Upper lobe of right lung (tissue), 1 donor: ENCODE results near the gene RRP1B. TPM values are rescaled to one million over a fixed set of nuclear protein-coding genes. Genes with fewer than 3 reads are reported as not detected.

Source experiments
- ATAC-seq: fragments of 200-7000 bp; cut with Tn5 transposase; one replicate; pipeline ENCODE4 v1.9.1; 2020; ENCODE audit warnings: mild to moderate bottlenecking, moderate library complexity
- DNase-seq: peaks from one replicate; pipeline ENCODE4 v3.0.0-alpha.2; 2020
- H3K27ac ChIP-seq: fragments of 200-600 bp; one replicate; pipeline ENCODE4 v1.8.0; 2022
- H3K27me3 ChIP-seq: fragments of 200-600 bp; one replicate; pipeline ENCODE4 v1.8.0; 2022; ENCODE audit warnings: mild to moderate bottlenecking
- H3K36me3 ChIP-seq: fragments of 200-600 bp; one replicate; pipeline ENCODE4 v1.8.0; 2022
- H3K4me1 ChIP-seq: fragments of 200-600 bp; one replicate; pipeline ENCODE4 v1.8.0; 2022
- H3K4me3 ChIP-seq: fragments of 200-600 bp; one replicate; pipeline ENCODE4 v1.8.0; 2022; ENCODE audit warnings: mild to moderate bottlenecking
- H3K9me3 ChIP-seq: fragments of 200-600 bp; one replicate; pipeline ENCODE4 v1.8.0; 2022
- intact Hi-C: fragments of 100-400 bp; cut with DNase I; formaldehyde crosslinking; loops from one replicate; pipeline ENCODE4 v1.11.0; 2022
- microRNA-seq: library from miRNA; unstranded; fragments of <30 nt; microRNA quantifications from one replicate; pipeline ENCODE4 v1.2.0, GENCODE V29; 2020; ENCODE audit warnings: borderline microRNAs expressed
- total RNA-seq: library from RNA; stranded (reverse); fragmentation: NEBNext Ultra II Directional; extraction: Animal tissue kit (Norgen Biotek cat#: 25700); gene quantifications from one replicate; pipeline ENCODE4 v1.2.1, GENCODE V29; 2021
- TF ChIP-seq, protein P1 (sequence below): fragments of 200-600 bp; IDR thresholded peaks from one replicate; pipeline ENCODE4 v1.8.0; 2022; ENCODE audit warnings: antibody characterized with exemption
- donor health status: DM: no; HTN: yes; CAD: no; lungs with severe emphysema.

Gene RRP1B
- total RNA-seq, 1 donor from 2014 or later = 18.4 TPM

DNA sequence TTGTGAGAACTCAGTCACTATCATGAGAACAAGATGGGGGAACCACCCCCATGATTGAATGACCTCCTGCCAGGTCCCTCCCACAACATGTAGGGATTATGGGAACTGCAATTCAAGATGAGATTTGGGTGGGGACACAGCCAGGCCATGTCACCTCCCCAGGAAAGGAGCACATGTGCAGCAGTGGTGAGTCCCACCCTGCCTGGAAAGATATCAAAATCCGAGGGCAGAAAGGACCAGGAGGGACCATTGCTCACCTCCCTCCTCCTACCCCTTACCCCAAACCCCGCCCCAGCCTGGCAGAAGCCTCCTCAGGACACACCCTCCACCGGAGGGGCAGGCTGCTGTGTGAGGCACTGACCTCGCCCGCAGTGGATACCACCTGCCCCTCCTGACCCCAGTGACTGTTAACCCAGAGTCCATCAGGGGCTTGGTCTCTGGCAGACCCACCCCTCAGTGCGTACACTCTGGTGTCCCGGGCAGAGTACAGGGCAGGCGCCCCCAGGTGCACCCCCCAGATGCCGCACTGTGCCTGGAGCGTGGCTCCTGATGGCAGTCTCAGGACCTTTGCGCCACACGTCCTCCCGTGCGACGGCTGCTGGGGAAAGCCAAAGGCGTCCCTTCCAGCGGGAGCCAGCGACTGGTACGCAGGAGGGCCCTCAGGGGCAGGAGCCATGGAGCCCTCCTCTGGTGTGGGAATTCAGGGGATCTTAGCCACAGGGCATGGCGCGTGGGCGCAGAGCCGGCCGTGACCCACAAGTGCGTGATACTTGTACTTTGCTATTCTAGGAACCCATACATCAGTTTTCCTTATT is 80.5 kb downstream of the RRP1B start:
- ATAC-seq = peak; percentile 2
- H3K36me3 ChIP-seq = peaks cover 28% of the 10 kb centered on the region

DNA sequence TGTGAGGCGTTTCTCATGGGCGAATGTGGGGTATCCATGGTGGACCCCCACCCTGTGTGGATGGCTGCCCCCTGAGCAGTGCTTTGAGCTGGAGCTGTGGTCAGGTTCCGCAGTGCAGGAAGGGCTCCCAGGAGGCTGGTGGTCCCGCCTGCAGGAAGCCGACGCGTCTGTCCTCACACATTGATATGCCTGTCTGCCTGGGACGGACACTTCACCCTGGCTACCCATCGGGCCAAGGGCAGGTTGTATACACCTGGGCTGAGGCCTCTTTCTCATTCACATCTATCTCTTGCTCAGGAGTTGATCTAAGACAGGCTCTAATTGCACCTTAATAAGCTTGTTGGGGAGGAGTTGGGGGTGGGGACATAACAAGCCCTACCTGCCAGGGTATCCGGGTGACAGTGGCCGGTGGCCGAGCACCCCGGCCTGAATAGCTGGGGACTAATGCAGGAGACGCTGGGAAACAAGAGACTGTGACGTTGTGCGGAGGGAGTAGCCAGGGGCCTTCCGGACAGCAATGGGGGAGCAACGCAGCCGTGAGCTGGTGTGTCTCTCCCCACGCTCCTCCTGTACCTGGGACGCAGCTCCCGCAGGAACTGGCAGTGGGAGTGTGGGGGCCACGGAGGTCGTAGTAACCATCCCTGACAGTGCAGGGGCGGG is 81.3 kb downstream of the RRP1B start:
- DNase-seq = peak; percentile 78
- Histone ChIP-seq H3K9me3 (no peaks in the 10 kb centered on the region), H3K27ac (no peak overlapping the region), H3K27me3 (no peaks in the 10 kb centered on the region), H3K4me3 (no peak overlapping the region), H3K4me1 (no peaks in the 10 kb centered on the region), H3K36me3 (peaks cover 36% of the 10 kb centered on the region)
- TF ChIP-seq, protein P1, sequence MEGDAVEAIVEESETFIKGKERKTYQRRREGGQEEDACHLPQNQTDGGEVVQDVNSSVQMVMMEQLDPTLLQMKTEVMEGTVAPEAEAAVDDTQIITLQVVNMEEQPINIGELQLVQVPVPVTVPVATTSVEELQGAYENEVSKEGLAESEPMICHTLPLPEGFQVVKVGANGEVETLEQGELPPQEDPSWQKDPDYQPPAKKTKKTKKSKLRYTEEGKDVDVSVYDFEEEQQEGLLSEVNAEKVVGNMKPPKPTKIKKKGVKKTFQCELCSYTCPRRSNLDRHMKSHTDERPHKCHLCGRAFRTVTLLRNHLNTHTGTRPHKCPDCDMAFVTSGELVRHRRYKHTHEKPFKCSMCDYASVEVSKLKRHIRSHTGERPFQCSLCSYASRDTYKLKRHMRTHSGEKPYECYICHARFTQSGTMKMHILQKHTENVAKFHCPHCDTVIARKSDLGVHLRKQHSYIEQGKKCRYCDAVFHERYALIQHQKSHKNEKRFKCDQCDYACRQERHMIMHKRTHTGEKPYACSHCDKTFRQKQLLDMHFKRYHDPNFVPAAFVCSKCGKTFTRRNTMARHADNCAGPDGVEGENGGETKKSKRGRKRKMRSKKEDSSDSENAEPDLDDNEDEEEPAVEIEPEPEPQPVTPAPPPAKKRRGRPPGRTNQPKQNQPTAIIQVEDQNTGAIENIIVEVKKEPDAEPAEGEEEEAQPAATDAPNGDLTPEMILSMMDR = no peak
- intact Hi-C loops = no loop called here
- peak; percentile 70 for ATAC-seq

More for the DNA sequence above, 80.5 kb downstream of the RRP1B start:
- Histone ChIP-seq H3K27ac (no peak overlapping the region), H3K9me3 (no peaks in the 10 kb centered on the region), H3K27me3 (no peaks in the 10 kb centered on the region), H3K4me1 (peaks cover 1% of the 10 kb centered on the region), H3K4me3 (no peak overlapping the region)
- intact Hi-C loops = no loop called here
- DNase-seq = no peak
- TF ChIP-seq, protein P1 = no peak

DNA sequence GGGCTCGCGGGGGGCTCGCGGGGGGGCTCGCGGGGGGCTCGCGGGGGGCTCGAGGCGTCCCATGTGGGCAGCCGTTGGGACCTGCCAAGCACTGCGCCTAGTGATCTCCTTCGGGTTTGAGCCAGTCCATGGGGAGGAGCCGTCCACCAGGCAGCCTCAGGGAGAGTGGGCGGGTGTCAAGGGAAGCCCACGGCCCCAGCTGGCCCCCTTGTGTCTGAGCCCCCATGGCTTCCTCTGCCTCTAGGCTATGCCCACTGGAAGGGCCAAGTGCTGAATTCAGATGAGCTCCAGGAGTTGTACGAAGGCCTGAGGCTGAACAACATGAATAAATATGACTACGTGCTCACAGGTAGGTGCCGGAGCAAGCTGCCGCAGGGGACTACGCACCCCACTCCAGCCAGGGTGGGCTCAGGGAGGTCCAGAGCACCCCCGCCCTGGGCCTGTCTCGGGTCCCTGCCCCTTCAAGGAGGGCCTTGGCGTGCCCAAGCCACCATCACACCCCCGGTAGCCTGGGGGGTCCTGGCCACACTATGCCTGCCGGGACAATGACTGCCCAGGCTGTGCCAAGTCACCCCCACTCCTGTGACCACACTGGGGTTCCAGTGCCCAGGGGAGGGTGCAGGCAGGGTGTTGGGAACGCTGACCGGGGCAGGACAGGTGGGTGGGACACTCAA is 82.2 kb downstream of the RRP1B start:
- Histone ChIP-seq H3K27me3 (no peaks in the 10 kb centered on the region), H3K27ac (no peak overlapping the region), H3K4me3 (no peak overlapping the region), H3K36me3 (peaks cover 45% of the 10 kb centered on the region), H3K9me3 (no peaks in the 10 kb centered on the region), H3K4me1 (no peaks in the 10 kb centered on the region)
- intact Hi-C loops = no loop called here
- TF ChIP-seq, protein P1 = no peak
- no peak for DNase-seq
- no peak for ATAC-seq

DNA sequence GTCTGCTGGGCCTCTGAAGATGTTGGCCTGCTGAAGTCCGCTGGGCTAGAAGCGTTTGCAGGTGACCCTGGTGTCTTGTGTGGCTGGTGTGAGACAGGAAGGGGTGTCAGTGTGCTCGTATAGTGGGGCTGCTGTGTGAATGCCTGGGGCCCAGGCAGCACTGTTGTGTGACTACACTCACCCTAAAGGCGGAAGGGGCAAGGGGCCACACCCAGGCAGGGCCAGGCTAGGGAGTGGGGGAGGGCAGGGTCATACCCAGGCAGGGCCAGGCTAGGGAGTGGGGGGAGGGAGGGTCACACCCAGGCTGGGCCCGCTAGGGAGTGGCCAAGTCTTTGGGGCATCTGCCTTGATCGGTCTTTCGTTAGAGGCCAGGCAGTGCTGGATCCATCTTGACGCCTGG is 84.6 kb downstream of the RRP1B start:
- no peaks in the 10 kb centered on the region for H3K4me1 ChIP-seq
- DNase-seq (no peak), ATAC-seq (peak; percentile 41)
- no peak overlapping the region for H3K4me3 ChIP-seq
- H3K36me3 ChIP-seq = peaks cover 58% of the 10 kb centered on the region
- intact Hi-C loops = no loop called here
- TF ChIP-seq, protein P1 = no peak
- H3K27me3 ChIP-seq = no peaks in the 10 kb centered on the region
- H3K27ac ChIP-seq = no peak overlapping the region
- H3K9me3 ChIP-seq = no peaks in the 10 kb centered on the region

DNA sequence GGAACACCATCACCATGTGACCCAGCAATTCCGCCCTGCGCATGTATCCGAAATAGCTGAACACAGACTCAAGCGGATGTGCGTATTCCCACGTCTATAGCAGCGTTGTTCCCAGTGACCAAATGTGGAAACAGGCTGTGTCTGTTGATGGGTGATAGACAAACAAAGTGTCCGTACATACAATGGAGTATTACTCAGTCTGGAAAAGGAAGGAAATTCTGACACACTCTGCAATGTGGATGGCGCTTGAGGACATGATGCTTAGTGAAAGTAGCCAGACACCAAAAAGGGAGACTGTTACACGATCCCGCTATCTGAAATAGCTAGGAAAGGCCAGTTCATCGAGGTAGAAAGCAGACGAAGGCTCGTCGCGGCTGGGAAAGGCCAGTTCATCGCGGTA is 85.4 kb downstream of the RRP1B start:
- TF ChIP-seq, protein P1 = no peak
- ATAC-seq (no peak), DNase-seq (no peak)
- H3K4me3 ChIP-seq = no peak overlapping the region
- H3K9me3 ChIP-seq = no peaks in the 10 kb centered on the region
- intact Hi-C loops = no loop called here
- no peaks in the 10 kb centered on the region for H3K27me3 ChIP-seq
- H3K36me3 ChIP-seq = peaks cover 66% of the 10 kb centered on the region
- no peak overlapping the region for H3K27ac ChIP-seq
- H3K4me1 ChIP-seq = no peaks in the 10 kb centered on the region

Small RNAs within 50 kb of the gene (microRNA-seq; reads per million reads assigned to microRNA genes)
- gene MIR6070 = not detected

Other genes starting within 250 kb of the RRP1B start
- 55.2 TPM for gene SIK1, start 232.4 kb upstream of the RRP1B start, total RNA-seq
- gene HSF2BP, start 72 bp upstream of the RRP1B start, total RNA-seq = 0.41 TPM
- gene PDXK, start 59.6 kb downstream of the RRP1B start, total RNA-seq = 280 TPM
- 148 TPM for gene CSTB, start 116.7 kb downstream of the RRP1B start, total RNA-seq
- 19.0 TPM for gene RRP1, start 130.0 kb downstream of the RRP1B start, total RNA-seq
- gene AGPAT3, start 205.7 kb downstream of the RRP1B start, total RNA-seq = 86.0 TPM